B cell (primary cell): Measurements from ENCODE around the gene IPCEF1. TPM values are rescaled to one million over a fixed set of nuclear protein-coding genes. Genes with fewer than 3 reads are reported as not detected.

Experiments used
- ATAC-seq: fragments of 200-7000 bp; cut with Tn5 transposase; one replicate; pipeline ENCODE4 v1.10.0; 2021; ENCODE audit warnings: low read depth, mild to moderate bottlenecking, moderate number of reproducible peaks, moderate library complexity
- CTCF ChIA-PET: fragments of 350-600 bp; sonication (Branson Sonifier 250); formaldehyde crosslinking; loops from one replicate; lab custom pipeline; 2021; ENCODE audit warnings: antibody characterized with exemption, inconsistent platforms; lab: Charles Lee
- POLR2A ChIA-PET: fragments of 350-600 bp; sonication (Branson Sonifier 250); formaldehyde crosslinking; loops from one replicate; lab custom pipeline; 2021; ENCODE audit warnings: antibody characterized with exemption; lab: Charles Lee
- DNase-seq: peaks from one replicate; pipeline ENCODE4 v3.0.0; 2013
- H2AFZ ChIP-seq: 2 replicates; pipeline ENCODE4 v1.6.1; 2012; ENCODE audit warnings: mild to moderate bottlenecking, low read depth, low read length; ENCODE audit not compliant: insufficient read depth, poor library complexity, severe bottlenecking
- H3K27ac ChIP-seq, 2 donors: 1 replicate in 1 of 2; 2 replicates in 1 of 2; pipeline ENCODE4 v1.5.1; 2012 to 2013; ENCODE audit warnings: low read length in 2 of 2, mild to moderate bottlenecking in 2 of 2, moderate library complexity in 1 of 2
- H3K27me3 ChIP-seq, 4 experiments: fragments of 200-600 bp in 1 of 4; sonication (generic) in 1 of 4; replicated peaks in 1 of 4; 1 replicate in 2 of 4; 2 replicates in 2 of 4; pipeline versions ENCODE4 v1.6.1 to v1.7.0; 2013 to 2016; ENCODE audit warnings: low read length in 3 of 4, mild to moderate bottlenecking in 2 of 4, mixed read lengths in 1 of 4, moderate library complexity in 1 of 4; ENCODE audit not compliant: insufficient read depth in 4 of 4, control insufficient read depth in 3 of 4; ENCODE audit errors: control extremely low read depth in 1 of 4
- H3K36me3 ChIP-seq, 2 experiments: replicated peaks in 1 of 2; 1 replicate in 1 of 2; 2 replicates in 1 of 2; pipeline versions ENCODE4 v1.6.1 to v1.7.1; 2013; ENCODE audit warnings: low read length in 1 of 2; ENCODE audit not compliant: insufficient read depth in 2 of 2, control insufficient read depth in 1 of 2; ENCODE audit errors: control extremely low read depth in 1 of 2, extremely low read depth in 1 of 2
- H3K4me1 ChIP-seq, 2 donors: fragments of 200-600 bp in 1 of 2; sonication (generic) in 1 of 2; 1 replicate in 1 of 2; 2 replicates in 1 of 2; pipeline versions ENCODE4 v1.5.1 to v1.6.1; 2013 to 2017; ENCODE audit warnings: low read length in 2 of 2; ENCODE audit not compliant: control insufficient read depth in 2 of 2, insufficient read depth in 2 of 2
- H3K4me2 ChIP-seq: replicated peaks from 2 replicates; pipeline ENCODE3; 2012; ENCODE audit warnings: mild to moderate bottlenecking, low read depth, low read length; ENCODE audit not compliant: poor library complexity, severe bottlenecking
- H3K4me3 ChIP-seq, 5 experiments: fragments of 200-600 bp in 1 of 5; sonication (generic) in 1 of 5; 1 replicate in 3 of 5; 2 replicates in 2 of 5; pipeline versions ENCODE4 v1.5.1 to v1.7.0; 2011 to 2016; ENCODE audit warnings: low read length in 4 of 5, mild to moderate bottlenecking in 4 of 5, low read depth in 2 of 5, control low read depth in 1 of 5, moderate library complexity in 1 of 5; ENCODE audit not compliant: insufficient read depth in 1 of 5; ENCODE audit errors: control extremely low read depth in 1 of 5, extremely low read depth in 1 of 5
- H3K79me2 ChIP-seq: fragments of 200-600 bp; sonication (generic); one replicate; pipeline ENCODE4 v1.6.0; 2016; ENCODE audit warnings: low read length; ENCODE audit not compliant: control insufficient read depth, insufficient read depth
- H3K9ac ChIP-seq: fragments of 200-600 bp; sonication (generic); 2 replicates; pipeline ENCODE4 v1.6.1; 2017; ENCODE audit warnings: mild to moderate bottlenecking, low read length, moderate library complexity
- H3K9me3 ChIP-seq, 3 donors: one replicate each; pipeline versions ENCODE4 v1.6.1 to v1.7.1; 2013; ENCODE audit warnings: low read length in 2 of 3; ENCODE audit not compliant: control insufficient read depth in 2 of 3, insufficient read depth in 1 of 3; ENCODE audit errors: control extremely low read depth in 1 of 3
- H4K20me1 ChIP-seq: 2 replicates; pipeline ENCODE4 v1.6.0; 2012; ENCODE audit warnings: mild to moderate bottlenecking, low read length; ENCODE audit not compliant: insufficient read depth, control insufficient read depth, poor library complexity, severe bottlenecking
- H3K27ac Mint-ChIP-seq: one replicate; pipeline ENCODE4 v1.8.0; 2021; ENCODE audit warnings: mixed read lengths
- H3K27me3 Mint-ChIP-seq: one replicate; pipeline ENCODE4 v1.8.0; 2021; ENCODE audit warnings: mixed read lengths
- H3K4me1 Mint-ChIP-seq: one replicate; pipeline ENCODE4 v1.8.0; 2021; ENCODE audit warnings: mixed read lengths
- H3K4me3 Mint-ChIP-seq: one replicate; pipeline ENCODE4 v1.8.0; 2021; ENCODE audit warnings: mixed read lengths
- H3K9me3 Mint-ChIP-seq: one replicate; pipeline ENCODE4 v1.8.0; 2022; ENCODE audit warnings: mixed read lengths; ENCODE audit not compliant: insufficient read depth
- EZH2 ChIP-seq: IDR thresholded peaks from 2 replicates; pipeline ENCODE4 v1.6.1; 2012; ENCODE audit warnings: borderline replicate concordance, low read depth, mild to moderate bottlenecking, moderate library complexity, low read length; ENCODE audit not compliant: insufficient read depth, poor library complexity, severe bottlenecking
- WGBS: methylation state at CpG from one replicate; pipeline ENCODE4 v1.1.5; 2013; ENCODE audit warnings: missing lambda C conversion rate; ENCODE audit not compliant: insufficient coverage; 5-methylcytosine and 5-hydroxymethylcytosine counted together
- intact Hi-C: fragments of 100-400 bp; cut with micrococcal nuclease; formaldehyde crosslinking; loops from one replicate; pipeline ENCODE4 v1.10.0; 2022
- polyA plus RNA-seq: library from polyadenylated mRNA; depleted of rRNA; stranded (reverse); fragments of >200 nt; gene quantifications from 2 replicates; pipeline ENCODE4 v1.2.3, GENCODE V29; 2012
- total RNA-seq, 2 donors: library from RNA; stranded (reverse); fragments of 120-200 nt in 1 of 2; gene quantifications; 1 replicate in 1 of 2; 2 replicates in 1 of 2; pipeline versions ENCODE4 v1.2.3 to v1.2.4, GENCODE V29; 2013 to 2022
- TF ChIP-seq, protein P1 (sequence below): fragments of 200-600 bp; IDR thresholded peaks from one replicate; pipeline ENCODE4 v1.8.0; 2022; ENCODE audit warnings: antibody characterized with exemption, mild to moderate bottlenecking

Gene IPCEF1
- total and polyA plus RNA-seq, 2 donors (not counting 1 experiment from before 2014, with no cell fraction given) = 0.22 to 0.94 TPM

- H3K9me3 Mint-ChIP-seq = no peaks in the 10 kb centered on the region
- no peak overlapping the region for H3K27ac Mint-ChIP-seq
- no peaks in the 10 kb centered on the region for H4K20me1 ChIP-seq
- no peak for TF ChIP-seq EZH2
- TF ChIP-seq, protein P1, sequence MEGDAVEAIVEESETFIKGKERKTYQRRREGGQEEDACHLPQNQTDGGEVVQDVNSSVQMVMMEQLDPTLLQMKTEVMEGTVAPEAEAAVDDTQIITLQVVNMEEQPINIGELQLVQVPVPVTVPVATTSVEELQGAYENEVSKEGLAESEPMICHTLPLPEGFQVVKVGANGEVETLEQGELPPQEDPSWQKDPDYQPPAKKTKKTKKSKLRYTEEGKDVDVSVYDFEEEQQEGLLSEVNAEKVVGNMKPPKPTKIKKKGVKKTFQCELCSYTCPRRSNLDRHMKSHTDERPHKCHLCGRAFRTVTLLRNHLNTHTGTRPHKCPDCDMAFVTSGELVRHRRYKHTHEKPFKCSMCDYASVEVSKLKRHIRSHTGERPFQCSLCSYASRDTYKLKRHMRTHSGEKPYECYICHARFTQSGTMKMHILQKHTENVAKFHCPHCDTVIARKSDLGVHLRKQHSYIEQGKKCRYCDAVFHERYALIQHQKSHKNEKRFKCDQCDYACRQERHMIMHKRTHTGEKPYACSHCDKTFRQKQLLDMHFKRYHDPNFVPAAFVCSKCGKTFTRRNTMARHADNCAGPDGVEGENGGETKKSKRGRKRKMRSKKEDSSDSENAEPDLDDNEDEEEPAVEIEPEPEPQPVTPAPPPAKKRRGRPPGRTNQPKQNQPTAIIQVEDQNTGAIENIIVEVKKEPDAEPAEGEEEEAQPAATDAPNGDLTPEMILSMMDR = no peak
- DNase-seq = no peak
- no peaks in the 10 kb centered on the region for H3K9me3 ChIP-seq
- no peaks in the 10 kb centered on the region for H3K36me3 ChIP-seq
- no peak overlapping the region for H3K4me3 Mint-ChIP-seq
- no peak for ATAC-seq
- peaks cover 4% of the 10 kb centered on the region for H3K27me3 Mint-ChIP-seq
- no peak overlapping the region for H3K4me2 ChIP-seq
- intact Hi-C loops = no loop called here
- no peak overlapping the region for H3K27ac ChIP-seq
- no peak overlapping the region for H3K9ac ChIP-seq
- no peaks in the 10 kb centered on the region for H3K27me3 ChIP-seq
- no peak overlapping the region for H3K4me3 ChIP-seq
- ChIA-PET CTCF (no interaction called here), POLR2A (no interaction called here)
- H3K4me1 Mint-ChIP-seq = no peaks in the 10 kb centered on the region
- no peaks in the 10 kb centered on the region for H3K79me2 ChIP-seq
- H2AFZ ChIP-seq = no peak overlapping the region
- no peaks in the 10 kb centered on the region for H3K4me1 ChIP-seq
Measured at GRCh38 chr6:154395316-154395715, 38.7 kb upstream of the IPCEF1 start.

DNA sequence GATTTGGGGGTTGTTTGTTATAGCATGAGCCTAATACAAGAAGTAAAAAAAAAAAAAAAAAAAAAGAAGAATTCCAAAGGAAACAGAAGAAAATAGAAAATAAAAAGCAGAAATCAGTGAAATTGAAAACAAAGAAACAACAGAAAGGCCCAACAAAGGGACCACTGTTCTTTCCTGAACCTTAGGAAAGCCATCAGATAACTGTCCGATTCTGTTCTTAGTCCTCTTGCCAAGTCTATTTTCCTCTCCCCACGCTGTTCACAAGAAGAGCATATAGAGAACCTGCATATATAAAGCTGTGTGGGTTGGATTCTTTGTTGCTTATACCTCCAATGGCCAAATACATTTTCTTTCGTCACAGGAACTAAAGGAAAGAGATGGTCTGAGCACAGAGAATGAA lies 38.0 kb upstream of the IPCEF1 start:
- Histone ChIP-seq H3K4me1 (no peaks in the 10 kb centered on the region), H4K20me1 (no peaks in the 10 kb centered on the region), H3K36me3 (no peaks in the 10 kb centered on the region), H3K79me2 (no peaks in the 10 kb centered on the region), H3K27ac (no peak overlapping the region), H3K27me3 (no peaks in the 10 kb centered on the region), H3K4me2 (no peak overlapping the region), H3K9ac (no peak overlapping the region), H3K9me3 (no peaks in the 10 kb centered on the region), H3K4me3 (no peak overlapping the region), H2AFZ (no peak overlapping the region)
- H3K27ac Mint-ChIP-seq = no peak overlapping the region
- no peak for TF ChIP-seq EZH2
- TF ChIP-seq, protein P1 = no peak
- peaks cover 3% of the 10 kb centered on the region for H3K9me3 Mint-ChIP-seq
- intact Hi-C loops = no loop called here
- peaks cover 4% of the 10 kb centered on the region for H3K27me3 Mint-ChIP-seq
- CTCF ChIA-PET = no interaction called here
- ATAC-seq (no peak), DNase-seq (no peak)
- WGBS = no CpG with 5 or more reads among the region's 3 CpGs
- POLR2A ChIA-PET = no interaction called here
- no peaks in the 10 kb centered on the region for H3K4me1 Mint-ChIP-seq
- H3K4me3 Mint-ChIP-seq = no peak overlapping the region
